Pulmonary artery endothelial cell (primary cell): Measurements from ENCODE around the gene ADAM12. TPM values are rescaled to one million over a fixed set of nuclear protein-coding genes. Genes with fewer than 3 reads are reported as not detected.
"Not testable (repeated sequence)": the region's sequence is repeated elsewhere in the genome, so short reads cannot be mapped to it uniquely, and the experiment has no call there.

Experiments used
- DNase-seq: peaks from one replicate; pipeline ENCODE4 v3.0.0-alpha.2; 2011; ENCODE audit warnings: low read depth, low spot score
- total RNA-seq: library from RNA; depleted of rRNA; stranded (reverse); fragments of >200 nt; gene quantifications from 2 replicates; pipeline ENCODE4 v1.2.3, GENCODE V29; 2014

The ADAM12 gene
- total RNA-seq, 1 donor from 2014 or later: 0.13 TPM

DNA sequence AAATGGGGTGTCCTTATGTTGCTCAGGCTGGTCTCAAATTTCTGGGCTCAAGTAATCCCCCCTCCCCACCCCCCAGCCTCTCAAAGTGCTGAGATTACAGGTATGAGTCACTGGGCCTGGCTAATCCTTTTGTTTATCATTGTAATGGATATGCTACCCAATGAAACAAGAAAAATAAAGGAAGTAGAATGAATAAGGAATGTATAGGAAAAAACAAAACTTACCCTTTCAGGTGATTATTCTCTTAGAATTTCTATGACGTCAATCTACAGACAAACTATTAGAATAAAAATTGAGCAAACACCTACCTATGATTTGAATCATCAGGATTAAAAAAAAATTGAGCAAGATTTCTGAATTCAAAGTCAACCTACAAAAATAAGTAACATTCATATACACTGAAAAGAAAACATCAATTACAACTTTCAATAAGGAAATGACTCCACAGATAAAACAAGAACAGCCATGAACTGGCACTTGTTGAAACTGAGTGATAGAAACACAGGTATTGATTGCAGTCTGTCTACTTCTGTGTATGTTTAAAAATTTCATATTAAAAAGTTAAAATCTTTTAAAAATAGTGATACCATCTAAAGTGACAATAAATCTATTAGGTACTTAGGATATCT, 12.2 kb downstream of the ADAM12 start:
- no peak for DNase-seq

DNA sequence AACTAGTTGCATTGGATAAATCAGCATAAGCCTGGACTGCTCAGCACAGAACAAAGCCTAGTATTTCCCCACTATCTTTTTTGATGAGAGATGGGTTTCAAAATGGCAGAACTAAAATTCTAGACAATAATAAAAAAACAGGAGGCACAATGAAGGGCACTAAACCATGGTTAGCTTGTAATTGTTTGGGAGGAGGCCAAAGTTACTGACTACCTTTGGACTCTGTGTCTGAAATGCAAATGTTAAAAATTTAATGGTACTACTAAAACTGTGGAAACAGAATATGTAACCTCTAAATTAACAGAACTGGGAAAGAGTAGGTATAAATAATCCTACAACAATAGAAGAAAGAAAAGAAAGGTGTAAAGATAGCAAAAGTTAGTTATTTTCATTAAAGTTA, 13.0 kb downstream of the ADAM12 start:
- no peak for DNase-seq

DNA sequence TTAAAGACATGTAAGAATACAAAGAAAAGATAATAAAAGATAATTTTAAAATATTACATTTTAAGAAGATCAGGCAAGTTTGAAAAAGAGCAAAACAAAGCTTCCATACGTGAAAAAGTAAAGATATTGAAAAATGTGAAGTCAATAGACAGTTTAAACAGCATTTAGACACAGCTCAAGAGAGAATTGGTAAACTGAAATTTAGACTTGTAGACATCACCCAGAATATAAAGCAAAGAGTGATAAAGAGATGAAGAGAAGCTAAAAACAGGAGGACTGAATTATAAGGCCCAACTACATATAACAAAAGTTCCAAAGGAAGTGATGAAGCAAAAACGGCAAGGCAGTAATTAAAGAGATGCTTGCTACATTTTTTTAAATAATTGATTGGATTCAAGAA, 13.8 kb downstream of the ADAM12 start:
- DNase-seq: no peak

DNA sequence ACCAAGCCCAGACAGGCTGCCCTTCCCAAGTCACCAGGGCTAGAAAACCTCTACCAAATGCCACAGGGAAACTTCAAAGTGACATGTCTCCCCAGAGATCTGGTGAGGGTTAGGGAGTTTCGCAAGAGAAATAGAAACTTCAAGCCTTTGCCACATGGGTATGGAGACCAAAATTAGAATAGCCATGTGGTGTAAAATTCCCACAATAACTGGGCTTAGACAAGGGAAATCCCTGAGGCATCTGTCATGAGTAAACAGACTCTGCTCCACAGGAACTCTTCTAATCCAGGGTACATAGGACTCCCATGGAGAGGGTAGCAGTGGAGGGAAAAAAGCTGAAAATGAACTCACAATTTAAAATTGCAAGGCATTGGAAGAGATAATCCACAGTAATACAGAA, 14.3 kb downstream of the ADAM12 start:
- DNase-seq: no peak

DNA sequence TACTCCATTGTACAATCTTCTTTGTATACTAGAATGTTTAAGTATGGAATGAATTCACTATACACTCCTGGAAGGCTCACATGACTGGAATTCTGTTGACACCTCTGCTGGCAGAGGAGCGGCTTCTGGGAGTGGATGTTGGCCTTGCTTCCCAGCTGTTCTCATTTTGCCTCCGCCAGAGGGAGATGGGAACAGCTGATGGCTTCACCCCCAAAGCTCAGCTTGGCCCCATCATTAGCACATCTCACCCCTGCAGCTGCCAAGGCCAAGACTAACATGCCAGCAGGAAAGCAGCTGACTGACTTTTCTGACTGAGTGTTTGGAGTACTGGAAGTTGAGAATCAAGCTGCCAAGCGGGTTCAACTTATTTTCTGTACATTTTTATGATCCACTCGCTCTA, 15.1 kb downstream of the ADAM12 start:
- DNase-seq: no peak

DNA sequence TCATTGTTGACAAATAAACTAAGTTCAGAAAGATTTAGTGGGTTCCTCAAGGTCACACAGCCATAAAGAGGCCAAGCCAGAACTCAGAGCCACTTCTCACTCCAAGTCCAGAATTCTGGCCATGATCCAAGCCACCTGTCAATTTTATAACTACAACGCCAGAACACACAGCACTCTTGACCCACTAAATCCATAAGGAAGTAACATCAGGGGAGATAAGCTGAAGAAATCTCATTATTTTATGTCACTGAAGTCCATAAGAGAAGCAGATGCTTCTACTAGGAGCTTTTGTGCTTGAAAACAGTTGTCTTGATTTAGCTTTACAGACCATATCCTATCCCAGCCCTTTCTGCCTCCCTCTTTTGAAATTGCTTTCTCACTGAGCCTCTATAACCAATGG, 15.9 kb downstream of the ADAM12 start:
- no peak for DNase-seq

DNA sequence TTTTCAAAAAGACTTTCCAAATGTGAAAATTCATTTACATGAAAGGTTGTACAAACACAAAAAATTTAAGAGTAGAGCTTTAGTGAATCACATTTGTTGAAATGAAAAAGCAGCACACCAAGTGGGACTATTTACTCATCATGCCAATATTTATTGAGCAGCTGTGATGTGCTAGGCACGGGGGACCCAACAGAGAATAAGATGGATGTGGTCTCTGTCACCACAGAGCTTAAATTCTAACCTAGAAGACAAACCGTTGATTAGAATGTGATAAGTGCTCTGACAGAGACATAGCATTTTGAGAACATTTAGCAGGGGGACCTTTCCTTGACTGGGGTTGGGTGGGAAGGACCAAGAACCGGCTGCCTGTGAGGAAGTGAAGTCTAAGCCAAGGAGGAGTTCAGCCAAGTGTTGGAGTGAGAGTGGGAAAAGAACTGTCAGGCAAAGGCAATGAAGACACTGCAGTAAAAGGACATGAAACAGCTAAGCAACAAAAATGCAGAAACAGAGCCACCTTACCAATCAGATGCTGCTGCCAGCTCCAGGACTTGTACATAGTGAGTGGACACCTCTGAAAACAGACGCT, 19.1 kb downstream of the ADAM12 start:
- DNase-seq: no peak

DNA sequence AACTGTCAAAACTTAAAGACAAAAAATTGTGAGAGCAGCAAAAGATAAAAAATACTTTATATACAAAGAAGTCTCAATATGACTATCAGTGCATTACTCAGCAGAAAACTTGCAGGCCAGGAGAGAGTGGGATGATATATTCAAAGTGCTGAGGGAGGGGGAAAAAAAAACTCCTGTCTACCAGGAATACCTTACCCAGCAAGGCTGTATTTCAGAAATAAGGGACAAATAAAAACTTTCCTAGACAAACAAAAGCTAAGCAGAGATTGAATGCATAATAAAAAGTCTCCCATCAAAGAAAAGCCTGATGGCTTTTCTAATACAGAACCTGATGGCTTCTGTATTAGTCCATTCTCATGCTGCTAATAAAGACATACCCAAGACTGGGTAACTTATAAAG, 31.1 kb downstream of the ADAM12 start:
- no peak for DNase-seq

DNA sequence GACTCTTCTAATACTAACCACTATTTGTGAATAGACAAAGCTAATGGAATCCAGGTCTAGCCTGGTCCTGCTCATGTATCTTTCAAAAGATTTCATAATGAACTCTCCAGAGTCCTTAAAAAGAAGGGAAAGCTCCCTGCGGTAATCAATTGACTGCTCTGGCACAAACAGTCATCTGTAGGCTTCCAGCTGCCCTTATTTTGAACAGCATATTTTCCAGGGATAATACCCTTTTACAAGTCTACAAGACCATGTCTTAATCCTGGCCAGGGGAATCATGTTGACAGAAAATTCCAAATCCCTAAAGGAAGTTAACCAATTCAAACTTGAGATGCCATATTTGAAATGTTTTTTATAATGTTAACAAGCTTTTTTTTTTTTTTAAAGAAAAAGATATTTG, 34.6 kb downstream of the ADAM12 start:
- no peak for DNase-seq

DNA sequence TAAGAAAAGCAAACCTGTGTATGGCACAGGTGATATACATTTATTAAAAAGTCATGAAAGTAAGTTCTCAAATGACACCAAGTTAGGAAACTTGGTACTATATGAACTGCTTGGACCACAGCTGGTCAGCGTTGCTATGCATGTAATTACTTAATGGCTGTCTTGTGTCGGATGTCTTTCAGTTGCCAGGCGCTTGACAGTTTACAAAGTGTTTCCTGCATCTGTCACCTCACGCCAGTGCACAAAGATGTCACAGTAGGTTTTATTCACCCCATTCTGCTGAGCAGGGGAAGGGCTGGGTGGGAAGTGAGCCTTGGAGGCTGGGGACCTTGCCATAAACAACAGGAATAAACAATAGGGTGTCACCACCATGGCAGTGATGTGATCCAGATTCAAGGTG, 35.8 kb downstream of the ADAM12 start:
- DNase-seq: no peak

DNA sequence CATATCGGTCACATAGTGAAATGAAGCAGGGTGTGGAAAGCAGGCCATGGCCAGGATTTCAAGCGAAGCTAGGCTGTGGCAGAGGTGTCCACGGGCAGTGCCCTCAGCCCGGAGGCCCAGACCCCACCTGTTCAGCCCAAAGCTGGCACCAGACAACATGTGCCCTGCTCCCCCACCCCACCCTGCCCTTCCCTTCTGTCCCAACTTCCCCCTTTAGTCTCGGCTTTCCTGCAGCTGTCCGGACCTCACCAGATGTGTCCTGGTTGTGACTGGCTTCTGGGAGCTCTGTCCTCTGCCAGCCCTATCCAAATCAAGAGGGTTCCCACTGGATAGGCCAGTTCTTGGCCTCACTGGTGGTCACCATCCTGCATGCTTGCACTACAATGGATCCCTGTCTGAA, 37.3 kb downstream of the ADAM12 start:
- no peak for DNase-seq

DNA sequence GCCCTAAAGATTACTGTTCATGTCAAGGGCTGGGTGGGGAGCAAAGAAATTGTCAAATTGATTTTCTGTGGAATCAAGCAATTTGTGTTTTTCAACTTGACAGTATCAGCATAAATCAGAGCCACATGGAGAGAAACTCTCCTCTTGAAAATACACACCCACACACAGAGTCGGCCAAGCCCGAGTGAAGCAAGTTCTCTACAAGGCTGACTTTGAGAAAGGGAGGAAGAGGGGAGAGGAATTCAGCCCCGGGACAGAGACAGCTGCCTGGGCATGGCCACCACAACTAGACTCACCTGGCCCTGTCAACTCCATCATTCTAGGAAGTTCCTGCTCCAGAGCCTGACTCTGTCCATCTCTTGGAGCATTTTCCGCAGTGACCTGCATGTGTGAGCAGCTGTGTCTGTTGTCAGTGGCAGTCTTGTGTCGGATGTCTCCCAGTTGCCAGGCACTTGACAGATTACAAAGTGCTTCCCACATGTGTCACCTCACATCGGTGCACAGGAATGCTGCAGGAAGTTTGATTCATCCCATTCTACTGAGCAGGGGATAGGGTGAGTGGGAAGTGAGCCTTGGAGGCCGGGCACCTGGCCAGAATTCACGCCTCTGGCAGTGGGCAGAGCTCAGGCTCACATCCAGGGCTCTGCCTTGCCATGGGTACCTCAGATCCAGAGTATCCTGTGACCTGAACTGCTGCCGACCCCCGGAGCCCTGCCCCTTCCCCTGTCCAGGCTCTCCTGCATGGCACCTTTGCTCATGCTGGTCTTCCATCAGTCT, 37.9 kb downstream of the ADAM12 start:
- DNase-seq: no peak

DNA sequence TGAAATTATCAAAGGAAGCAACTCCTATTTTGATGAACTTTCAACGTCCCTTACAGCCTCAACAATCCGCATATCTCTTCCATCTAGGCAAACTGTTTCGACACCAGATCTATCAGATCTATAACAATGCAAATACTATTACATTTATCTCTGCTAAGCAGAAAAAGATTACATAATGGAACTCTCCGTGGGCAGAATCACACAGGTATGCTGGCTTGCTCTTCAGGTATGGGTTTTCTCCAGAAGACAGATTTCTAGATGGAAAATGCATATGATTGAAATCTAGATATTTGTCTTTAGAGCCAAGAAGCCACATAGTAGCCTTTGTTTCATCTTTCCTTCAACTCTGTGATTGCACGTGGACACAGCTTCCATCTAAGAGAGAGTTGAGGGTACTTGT, 38.6 kb downstream of the ADAM12 start:
- DNase-seq: no peak

DNA sequence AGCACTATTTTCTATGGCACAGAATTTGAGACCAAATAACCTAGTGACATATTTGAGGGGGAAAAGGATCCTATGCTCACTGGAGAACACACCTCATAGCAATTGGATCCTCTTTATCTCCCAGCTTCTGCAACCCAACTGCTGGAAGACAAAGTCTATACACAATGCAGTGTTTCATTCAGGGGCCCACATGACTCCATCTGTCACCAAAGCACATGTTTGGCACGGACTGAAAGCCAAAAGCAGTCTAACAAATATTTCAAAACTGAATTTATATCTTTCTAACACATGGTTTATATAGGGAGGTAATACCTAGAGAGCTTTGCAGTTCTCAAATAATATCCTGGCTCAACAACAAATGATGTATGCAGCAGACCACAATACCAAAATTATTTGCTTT, 39.2 kb downstream of the ADAM12 start:
- DNase-seq: no peak

DNA sequence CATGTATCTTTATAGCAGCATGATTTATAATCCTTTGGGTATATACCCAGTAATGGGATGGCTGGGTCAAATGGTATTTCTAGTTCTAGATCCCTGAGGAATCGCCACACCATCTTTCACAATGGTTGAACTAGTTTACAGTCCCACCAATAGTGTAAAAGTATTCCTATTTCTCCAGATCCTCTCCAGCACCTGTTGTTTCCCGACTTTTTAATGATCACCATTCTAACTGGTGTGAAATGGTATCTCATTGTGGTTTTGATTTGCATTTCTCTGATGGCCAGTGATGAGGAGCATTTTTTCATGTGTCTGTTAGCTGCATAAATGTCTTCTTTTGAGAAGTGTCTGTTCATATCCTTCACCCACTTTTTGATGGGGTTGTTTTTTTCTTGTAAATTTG, 44.8 kb downstream of the ADAM12 start:
- not testable (repeated sequence) for DNase-seq

DNA sequence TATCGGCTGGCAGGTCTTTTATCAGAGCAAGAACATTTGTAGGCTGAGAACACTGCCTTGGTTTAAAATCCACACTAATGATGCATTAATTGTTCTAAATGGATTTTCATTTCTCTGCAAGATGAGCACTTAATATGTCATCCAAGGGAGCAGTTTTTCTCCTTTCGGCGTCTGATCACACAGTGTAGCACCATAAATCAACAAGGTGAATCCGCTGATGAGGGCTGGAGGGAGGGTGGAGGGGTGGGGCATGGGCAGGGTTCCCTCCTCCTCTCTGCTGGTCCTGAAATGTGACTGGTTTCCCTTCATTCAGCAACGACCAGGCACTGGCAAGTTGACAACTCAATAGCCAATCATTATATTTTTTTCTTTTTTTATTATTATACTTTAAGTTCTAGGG, 45.6 kb downstream of the ADAM12 start:
- no peak for DNase-seq

DNA sequence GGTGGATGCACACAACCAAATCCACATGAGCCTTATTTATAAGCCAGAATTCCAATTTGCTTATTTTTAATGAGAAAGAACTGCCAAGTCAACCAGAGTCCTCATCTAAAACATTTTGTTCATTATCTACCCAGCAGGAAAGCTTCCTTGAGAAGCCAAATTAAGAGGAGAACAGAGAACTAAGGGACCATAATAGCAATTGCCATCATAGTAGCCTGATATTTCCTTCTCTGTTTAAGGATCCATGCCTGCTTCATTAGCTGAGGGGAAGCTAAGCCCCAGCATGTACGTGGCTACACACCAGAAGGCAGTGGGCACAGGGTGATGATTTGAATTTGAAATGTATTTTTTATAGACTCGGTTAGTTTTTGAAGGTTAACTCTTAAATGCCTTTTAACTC, 46.8 kb downstream of the ADAM12 start:
- no peak for DNase-seq

DNA sequence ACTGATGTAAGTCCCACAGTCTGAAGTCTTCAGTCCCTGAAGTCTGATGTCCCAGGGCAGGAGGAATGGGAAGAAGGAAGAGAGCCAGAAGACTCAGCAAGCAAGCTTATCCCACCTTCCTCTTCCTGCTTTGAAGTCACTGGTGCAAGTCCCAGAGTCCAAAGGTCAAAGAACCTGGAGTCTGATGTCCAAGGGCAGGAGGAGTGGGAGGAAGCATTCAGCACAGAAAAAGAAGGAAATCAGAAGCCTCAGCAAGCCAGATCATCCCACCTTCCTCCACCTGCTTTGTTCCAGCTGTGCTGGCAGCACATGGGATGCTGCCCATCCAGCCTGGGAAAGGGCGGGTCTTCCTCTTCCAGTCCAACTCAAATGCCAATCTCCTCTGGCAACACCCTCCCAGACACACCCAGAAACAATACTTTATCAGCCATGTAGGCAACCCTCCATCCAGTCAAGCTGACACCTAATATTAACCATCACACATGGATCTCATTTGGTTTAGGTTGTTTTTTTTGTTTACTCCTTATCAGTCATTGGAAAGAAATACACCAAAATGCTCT, 50.9 kb downstream of the ADAM12 start:
- DNase-seq: no peak

DNA sequence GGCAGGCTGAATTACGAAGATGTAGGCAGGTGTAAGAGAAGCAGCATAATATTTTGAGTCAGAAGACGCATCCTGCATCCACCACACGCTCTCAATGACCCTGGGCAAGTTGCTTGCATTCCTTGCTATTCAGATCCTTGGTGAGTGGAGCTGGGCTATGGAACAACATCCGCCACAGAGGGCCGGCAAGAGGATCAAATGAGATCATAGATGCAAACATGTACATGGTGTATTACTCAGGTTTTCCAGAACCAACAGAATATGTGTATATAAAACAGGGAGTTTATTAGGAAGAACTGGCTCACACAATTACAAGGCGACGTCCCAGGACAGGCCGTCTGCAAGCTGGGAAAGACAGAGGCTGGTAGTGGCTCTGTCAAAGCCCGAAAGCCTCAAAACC, 51.5 kb downstream of the ADAM12 start:
- DNase-seq: no peak

DNA sequence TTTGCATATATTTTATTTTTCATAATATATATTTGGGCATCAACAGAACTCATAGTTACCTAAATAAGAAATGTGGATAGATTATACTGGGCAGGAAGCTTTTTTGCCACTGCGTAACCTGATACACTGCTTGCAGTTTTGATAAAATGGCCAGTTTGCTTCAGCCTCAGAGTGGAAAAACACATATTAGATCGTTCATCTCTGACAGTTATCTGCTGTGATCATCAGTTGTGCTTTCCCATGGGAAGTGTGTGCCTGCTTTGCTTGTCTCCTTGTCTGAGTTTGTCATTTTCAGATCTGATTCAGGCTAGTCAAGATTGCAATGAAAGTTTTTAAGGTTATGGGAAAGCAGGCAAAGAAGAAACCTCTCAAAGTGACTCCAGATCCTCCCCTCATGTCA, 54.0 kb downstream of the ADAM12 start:
- DNase-seq: no peak

DNA sequence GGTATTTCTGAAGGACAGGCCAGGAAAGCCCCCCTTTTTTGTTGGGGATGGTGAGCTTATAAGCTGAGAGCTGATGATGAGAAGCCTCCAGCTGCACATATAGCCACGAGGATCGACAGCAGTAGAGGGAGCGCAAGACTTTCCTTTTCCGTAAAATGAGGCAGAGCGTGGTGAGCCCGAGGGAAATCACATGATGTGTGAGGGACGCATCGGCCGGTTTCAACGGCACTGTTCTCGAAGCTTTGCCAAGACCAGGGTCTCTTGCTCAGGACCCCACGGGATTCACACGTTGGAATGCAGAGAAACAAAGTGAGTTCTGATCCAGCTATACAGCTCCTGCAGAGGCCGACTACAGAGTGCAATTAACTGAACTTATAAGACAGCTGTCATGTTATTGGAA, 55.7 kb downstream of the ADAM12 start:
- DNase-seq: no peak

DNA sequence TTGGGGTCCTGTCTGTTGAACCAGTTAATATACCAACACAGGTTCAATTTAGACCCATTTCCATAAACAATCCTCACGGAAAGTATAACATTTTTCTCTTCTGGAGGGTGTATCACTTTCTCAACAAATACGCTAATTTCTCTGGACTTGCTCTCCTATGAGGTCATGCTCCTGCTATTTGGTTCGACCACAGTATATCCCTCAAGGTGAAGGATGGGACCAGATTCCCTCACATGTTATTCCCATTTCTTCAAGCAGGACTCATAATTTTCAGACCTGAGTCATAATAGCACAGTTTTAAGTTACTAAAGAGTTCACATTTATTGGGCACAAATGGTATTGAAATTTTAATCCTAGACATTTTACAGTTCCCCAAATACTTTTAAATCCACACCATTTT, 57.2 kb downstream of the ADAM12 start:
- no peak for DNase-seq

DNA sequence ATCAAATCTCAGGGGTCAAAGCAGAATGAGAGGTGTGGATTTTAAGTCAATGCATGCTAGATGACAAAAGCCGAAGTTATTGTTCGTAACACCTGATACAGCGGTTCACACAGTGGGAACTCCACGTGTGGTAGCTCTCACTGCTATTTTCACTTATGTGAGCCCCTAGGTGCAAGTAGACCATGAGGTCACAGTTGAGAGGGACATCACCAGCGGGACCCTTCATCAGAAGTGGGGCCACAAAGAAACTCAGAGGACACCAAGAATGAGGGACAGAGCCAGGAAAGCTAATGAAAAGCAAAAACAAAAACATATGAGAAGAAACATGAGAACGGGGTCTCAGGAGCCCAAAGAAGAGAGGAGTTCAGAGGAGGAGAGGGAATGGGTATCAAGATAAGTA, 63.5 kb downstream of the ADAM12 start:
- no peak for DNase-seq
